HL-60/S4 treated with phorbol 12-myristate 13-acetate at 8.2 ng/mL for 4 days and 3 days (cell line): ENCODE measurements around the gene CD93.

Source experiments
- in situ Hi-C: fragments of 300-500 bp; cut with MboI; formaldehyde crosslinking; loops from 2 replicates; pipeline ENCODE4 v1.15.0; 2022; ENCODE audit warnings: low sequenced_read_pairs

CD93 gene

DNA sequence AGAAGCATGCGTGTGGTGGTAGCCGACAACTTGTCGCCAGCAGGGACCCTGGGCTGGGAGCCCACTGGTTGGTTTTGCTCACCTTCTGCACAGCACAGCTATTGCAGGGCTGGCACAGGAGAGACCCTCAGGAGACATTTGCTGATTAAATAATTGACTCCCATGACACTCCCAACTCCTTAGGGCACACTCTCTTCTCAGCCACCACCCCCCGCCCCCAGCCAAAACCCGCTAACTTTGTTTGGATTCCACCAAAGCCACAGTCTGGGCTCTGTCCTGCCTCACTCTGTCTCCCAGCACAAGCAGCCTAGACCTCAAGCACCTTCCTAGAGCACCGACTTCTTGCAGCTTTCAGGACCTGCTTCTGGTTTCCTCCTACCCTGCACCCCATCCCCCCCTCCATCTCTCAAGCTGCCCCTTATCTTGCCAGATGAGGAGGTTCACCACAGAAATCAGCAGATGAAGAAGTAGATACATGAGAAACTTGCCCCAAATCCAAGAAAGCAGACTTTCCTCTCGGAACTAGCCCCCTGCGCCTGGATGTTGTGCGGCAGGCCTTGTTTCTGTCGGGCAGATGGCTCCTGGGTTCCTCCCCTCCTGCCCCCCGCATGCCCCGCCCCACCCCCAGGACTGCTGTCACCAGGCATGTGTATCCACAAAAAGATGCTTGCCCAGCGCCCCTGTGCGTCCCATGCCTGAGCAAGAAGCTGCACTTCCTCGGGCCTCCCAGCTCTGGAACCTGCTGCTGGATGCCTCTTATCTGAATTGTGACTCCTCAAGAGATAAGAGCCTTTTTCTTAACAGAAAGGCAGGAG, 35.0 kb upstream of the CD93 start:
- in situ Hi-C loops, result no loop called here

DNA sequence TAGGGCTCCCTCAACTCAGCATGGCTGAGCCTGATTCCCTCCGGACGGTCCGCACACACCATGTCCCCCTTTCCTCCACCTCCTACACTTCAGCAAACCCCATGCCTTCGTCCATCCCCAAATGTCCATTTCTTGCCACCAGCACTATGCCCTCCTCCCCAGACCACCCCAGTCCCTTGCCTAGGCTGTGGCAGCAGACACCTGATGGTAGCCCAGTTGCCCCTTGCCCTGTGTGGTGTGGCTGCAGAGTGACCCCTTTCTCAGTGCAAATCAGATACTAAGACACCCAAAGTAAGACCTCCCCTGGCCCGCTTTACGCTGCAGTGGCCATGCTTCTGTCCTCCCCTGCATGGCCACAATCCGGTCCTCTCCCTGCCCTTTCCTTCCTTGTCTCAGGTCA, 34.1 kb upstream of the CD93 start:
- in situ Hi-C loops, result no loop called here

DNA sequence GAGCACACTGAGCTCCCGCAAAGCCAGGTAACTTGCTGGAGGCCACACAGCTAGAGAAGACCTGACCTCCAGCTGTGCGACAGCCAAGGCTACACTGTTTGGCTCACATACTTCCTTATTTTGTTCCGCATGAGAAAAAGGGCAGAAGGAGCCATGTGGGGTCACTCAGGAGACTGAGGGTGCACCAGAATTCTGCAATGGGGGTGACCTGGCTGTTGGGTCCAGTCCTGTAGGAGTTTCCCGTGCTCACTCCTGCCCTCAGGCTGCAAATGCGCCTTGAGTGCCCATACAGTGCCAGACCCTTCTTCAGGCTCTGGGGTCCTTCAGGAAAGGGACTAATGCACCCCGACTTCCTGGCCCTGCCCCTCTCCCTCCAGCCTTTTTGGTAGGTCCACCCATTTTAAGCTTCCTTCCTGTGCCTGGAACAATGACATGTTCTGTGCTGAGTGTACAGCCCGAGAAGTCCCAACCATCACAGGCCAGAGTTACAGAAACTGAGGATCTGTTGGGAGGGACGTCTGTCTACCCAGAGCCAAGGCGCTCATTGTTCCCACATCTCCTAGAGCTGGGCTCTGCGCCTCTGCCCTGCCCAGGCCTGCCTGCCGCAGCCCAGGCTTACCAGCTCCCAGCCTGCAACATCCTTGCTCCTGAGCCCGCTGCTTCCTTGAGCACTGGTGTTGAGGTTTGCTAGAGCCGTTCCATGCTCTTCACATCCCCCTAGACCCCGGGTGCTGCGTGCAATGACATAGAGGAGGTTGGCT, 33.5 kb upstream of the CD93 start:
- in situ Hi-C loops, result no loop called here

GRCh38 chr20:23118766-23119165, 32.6 kb upstream of the CD93 start:
- in situ Hi-C loops, result no loop called here

GRCh38 chr20:23118144-23118543, 32.0 kb upstream of the CD93 start:
- in situ Hi-C loops, result no loop called here

DNA sequence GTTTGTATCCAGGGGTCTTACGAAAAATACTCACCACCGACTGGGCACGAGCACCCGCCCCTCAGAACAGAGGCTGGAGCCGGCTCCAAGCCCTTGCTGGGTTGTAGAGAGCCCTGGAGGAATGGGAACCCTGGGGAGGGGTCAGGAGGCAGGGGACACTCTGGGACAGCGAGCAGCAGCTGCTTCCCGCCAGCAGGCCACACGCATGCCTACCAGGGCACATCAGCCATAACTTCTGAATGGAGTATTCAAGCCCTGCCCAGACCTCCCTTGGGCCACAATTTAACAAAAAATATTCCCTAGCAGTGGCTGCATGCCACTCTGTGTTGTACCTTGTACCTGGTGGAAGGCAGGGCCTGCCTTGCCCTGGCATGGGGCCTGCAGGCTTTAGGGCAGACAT, 31.6 kb upstream of the CD93 start:
- in situ Hi-C loops, result no loop called here

GRCh38 chr20:23116311-23117089, 30.4 kb upstream of the CD93 start:
- in situ Hi-C loops, result no loop called here

- in situ Hi-C loops, result no loop called here
Observed at GRCh38 chr20:23115822-23116221, 29.7 kb upstream of the CD93 start.

- in situ Hi-C loops, result no loop called here
Observed at GRCh38 chr20:23114448-23115082, 28.4 kb upstream of the CD93 start.

- in situ Hi-C loops, result no loop called here
Observed at GRCh38 chr20:23114018-23114417, 27.9 kb upstream of the CD93 start.

DNA sequence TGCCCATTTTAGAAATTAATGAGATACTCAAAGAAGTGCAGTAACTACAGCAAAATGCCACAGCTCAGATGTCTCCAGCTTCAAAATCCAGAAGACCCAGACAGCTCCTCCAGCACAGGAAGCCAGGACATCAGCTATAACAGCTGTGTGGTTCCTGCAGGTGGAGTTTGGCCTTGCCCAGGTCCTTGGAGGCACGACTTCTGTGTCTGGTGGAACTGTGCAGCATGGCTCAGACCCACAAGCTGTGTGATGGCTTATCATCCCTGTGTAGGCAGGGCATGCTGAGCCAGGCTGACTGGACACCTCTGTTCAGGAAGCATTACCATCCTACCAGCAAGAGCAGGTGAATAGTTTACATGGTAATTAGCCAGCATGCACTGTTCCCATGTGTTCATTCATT, 26.5 kb upstream of the CD93 start:
- in situ Hi-C loops, result no loop called here

DNA sequence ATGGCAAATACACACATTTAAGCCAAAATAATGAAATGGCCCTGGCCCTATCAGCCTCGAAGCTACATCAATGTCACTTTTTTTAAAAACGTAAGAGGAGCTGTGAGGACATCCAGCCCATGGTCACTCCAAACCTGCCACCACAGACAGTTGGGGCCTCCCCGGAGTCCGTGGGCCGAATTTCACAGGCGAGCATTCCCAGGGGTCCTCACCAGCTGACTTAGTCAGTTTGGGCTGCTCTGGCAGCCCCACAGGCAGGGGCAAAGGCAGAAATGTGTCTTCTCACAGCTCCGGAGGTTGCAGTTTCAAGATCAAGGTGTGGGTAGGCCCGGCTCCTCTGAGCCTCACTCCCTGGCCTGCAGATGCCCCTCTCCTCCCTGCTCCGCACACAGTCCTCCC, 25.8 kb upstream of the CD93 start:
- in situ Hi-C loops, result no loop called here

GRCh38 chr20:23111307-23111943, 25.3 kb upstream of the CD93 start:
- in situ Hi-C loops, result no loop called here

- in situ Hi-C loops, result no loop called here
Observed at GRCh38 chr20:23108871-23109270, 22.7 kb upstream of the CD93 start.

DNA sequence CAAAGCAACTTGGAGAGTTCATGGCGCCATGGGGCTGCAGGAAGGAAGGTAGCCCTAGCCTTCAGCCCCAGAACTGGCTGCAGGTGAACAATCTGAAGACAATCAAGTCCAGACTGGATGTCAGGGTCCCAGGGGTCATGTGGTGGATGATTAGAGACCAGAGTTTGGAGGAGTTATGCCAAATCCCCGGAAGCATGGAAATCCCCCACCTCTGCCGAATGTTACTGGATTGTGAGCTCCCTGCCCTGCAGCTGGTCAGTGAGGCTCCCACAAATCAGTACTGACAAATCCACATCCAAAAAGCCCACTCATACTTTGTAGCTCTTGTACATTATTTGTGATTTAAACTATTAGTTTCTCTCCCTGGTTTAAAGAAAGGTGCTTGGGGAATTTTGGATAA, 21.3 kb upstream of the CD93 start:
- in situ Hi-C loops, result no loop called here

GRCh38 chr20:23106271-23106851, 20.2 kb upstream of the CD93 start:
- in situ Hi-C loops, result no loop called here

GRCh38 chr20:23105193-23105592, 19.1 kb upstream of the CD93 start:
- in situ Hi-C loops, result no loop called here

- in situ Hi-C loops, result no loop called here
Observed at GRCh38 chr20:23103284-23104018, 17.3 kb upstream of the CD93 start.

DNA sequence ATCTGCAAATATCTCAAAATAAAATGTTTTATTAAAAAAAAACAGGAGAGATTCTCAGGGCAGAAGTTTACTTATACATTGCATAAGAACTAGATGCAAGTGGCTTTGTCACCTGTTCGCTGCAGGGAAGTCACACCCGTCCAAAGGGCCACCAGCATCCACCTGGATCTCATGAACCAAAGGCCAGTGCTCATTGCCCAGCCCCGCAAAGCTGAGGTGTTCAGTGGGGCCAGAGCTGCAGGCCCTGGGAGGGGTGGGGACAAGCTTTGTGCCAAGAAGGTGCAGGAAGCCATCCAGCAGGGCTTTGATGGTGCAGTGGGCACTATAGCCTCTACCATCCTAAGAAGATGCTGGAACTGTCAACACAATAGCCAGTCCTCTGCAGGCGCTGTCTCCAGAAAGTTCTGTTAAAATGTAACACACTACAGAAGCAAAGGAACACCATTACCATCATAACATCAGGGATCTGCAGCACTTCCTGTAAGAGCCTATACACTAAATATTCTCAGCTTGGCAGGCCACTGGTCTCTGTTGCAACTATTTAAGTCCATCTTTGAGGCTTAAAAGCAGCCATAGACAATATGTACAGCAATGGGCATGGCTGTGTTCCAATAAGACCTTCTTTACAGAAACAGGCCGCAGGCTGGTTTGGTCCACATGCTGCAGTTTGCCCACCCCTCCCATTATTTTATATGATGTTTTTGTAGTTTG, 15.7 kb upstream of the CD93 start:
- in situ Hi-C loops, result no loop called here
